Hepatocyte (in vitro differentiated cells): Measurements from ENCODE around the gene LINC01488. TPM values are rescaled to one million over a fixed set of nuclear protein-coding genes. Genes with fewer than 3 reads are reported as not detected.

Source experiments
- DNase-seq: peaks from one replicate; pipeline ENCODE4 v3.0.0-alpha.2; 2016; ENCODE audit warnings: low spot score
- H2AFZ ChIP-seq: fragments of 200-600 bp; sonication (generic); 2 replicates; pipeline ENCODE4 v1.6.0; 2016; ENCODE audit warnings: antibody characterized with exemption, mild to moderate bottlenecking
- H3K27ac ChIP-seq: fragments of 200-600 bp; sonication (generic); 2 replicates; pipeline ENCODE4 v1.5.1; 2016; ENCODE audit warnings: mild to moderate bottlenecking
- H3K27me3 ChIP-seq: fragments of 200-600 bp; sonication (generic); 2 replicates; pipeline ENCODE4 v1.6.1; 2016
- H3K36me3 ChIP-seq: fragments of 200-600 bp; sonication (generic); replicated peaks from 2 replicates; pipeline ENCODE4 v1.5.1; 2016; ENCODE audit warnings: low read depth; ENCODE audit not compliant: insufficient read depth
- H3K4me1 ChIP-seq: fragments of 200-600 bp; sonication (generic); 2 replicates; pipeline ENCODE4 v1.5.1; 2016; ENCODE audit warnings: mild to moderate bottlenecking, moderate library complexity; ENCODE audit not compliant: insufficient read depth
- H3K4me2 ChIP-seq: fragments of 200-600 bp; sonication (generic); 2 replicates; pipeline ENCODE4 v1.6.0; 2016
- H3K4me3 ChIP-seq: fragments of 200-600 bp; sonication (generic); 2 replicates; pipeline ENCODE4 v1.5.1; 2016; ENCODE audit warnings: mild to moderate bottlenecking
- H3K79me2 ChIP-seq: fragments of 200-600 bp; sonication (generic); 2 replicates; pipeline ENCODE4 v1.6.0; 2017; ENCODE audit warnings: mild to moderate bottlenecking
- H3K9me2 ChIP-seq: fragments of 200-600 bp; sonication (generic); replicated peaks from 2 replicates; pipeline ENCODE4 v1.6.0; 2017; ENCODE audit warnings: mild to moderate bottlenecking; ENCODE audit not compliant: insufficient read depth
- H3K9me3 ChIP-seq: fragments of 200-600 bp; sonication (generic); 2 replicates; pipeline ENCODE4 v1.5.1; 2016; ENCODE audit warnings: low read depth, mild to moderate bottlenecking
- H4K20me1 ChIP-seq: fragments of 200-600 bp; sonication (generic); 2 replicates; pipeline ENCODE4 v1.6.0; 2016; ENCODE audit warnings: mild to moderate bottlenecking; ENCODE audit not compliant: insufficient read depth, poor library complexity, severe bottlenecking
- EZH2 ChIP-seq: fragments of 200-600 bp; sonication (generic); IDR thresholded peaks from 2 replicates; pipeline ENCODE4 v1.6.1; 2016; ENCODE audit warnings: antibody characterized with exemption, mild to moderate bottlenecking, borderline replicate concordance
- EZH2phosphoT487 ChIP-seq: fragments of 200-600 bp; sonication (generic); IDR thresholded peaks from one replicate; pipeline ENCODE4 v1.6.1; 2018; ENCODE audit warnings: antibody characterized with exemption, mild to moderate bottlenecking, low read depth, moderate library complexity; ENCODE audit not compliant: unreplicated experiment, severe bottlenecking
- WGBS: methylation state at CpG from one replicate; pipeline ENCODE4 v1.1.6; 2016; ENCODE audit warnings: low lambda C conversion rate; ENCODE audit errors: missing lambda C conversion rate; 5-methylcytosine and 5-hydroxymethylcytosine counted together
- polyA plus RNA-seq: library from polyadenylated mRNA; unstranded; fragments of >200 nt; fragmentation: Nextera tagmentation; extraction: Ambion mirVana; gene quantifications from 2 replicates; pipeline ENCODE4 v1.2.1, GENCODE V29; 2016
- total RNA-seq: library from RNA; depleted of rRNA; stranded (reverse); fragments of >200 nt; gene quantifications from 2 replicates; pipeline ENCODE4 v1.2.3, GENCODE V29; 2014
- TF ChIP-seq, protein P1 (sequence below): fragments of 200-600 bp; sonication (generic); IDR thresholded peaks from 2 replicates; pipeline ENCODE4 v1.5.1; 2016; ENCODE audit warnings: antibody characterized with exemption, mild to moderate bottlenecking; ENCODE audit not compliant: poor library complexity

LINC01488 gene
- total and polyA plus RNA-seq, 2 experiments from 2014 or later, result 0.27 to 0.59 TPM

DNA sequence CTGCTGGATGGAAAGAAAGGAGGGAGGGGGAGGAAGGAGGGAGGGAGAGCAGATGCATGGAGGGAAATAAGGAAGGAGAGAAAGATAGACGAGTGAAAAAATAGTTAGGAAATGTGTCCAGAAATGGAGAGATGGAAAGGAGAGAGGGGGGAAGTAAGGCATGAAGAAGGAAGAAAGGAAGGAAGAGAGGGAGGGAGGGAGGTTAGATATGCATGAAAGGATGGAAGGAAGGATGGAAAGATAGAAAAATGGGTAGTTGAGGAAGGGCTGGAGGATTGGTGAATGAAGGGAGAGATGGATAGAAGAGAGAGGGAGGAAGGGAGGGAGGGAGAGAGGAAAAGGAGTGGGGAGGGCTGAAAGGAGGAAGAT is 19.6 kb downstream of the LINC01488 start:
- no peak for DNase-seq
- no peaks in the 10 kb centered on the region for H3K9me2 ChIP-seq
- H3K27me3 ChIP-seq, result no peaks in the 10 kb centered on the region
- no peaks in the 10 kb centered on the region for H4K20me1 ChIP-seq
- peaks cover 14% of the 10 kb centered on the region for H3K4me1 ChIP-seq
- 100% methylated on average over 1 of the region's 1 CpG for WGBS
- no peaks in the 10 kb centered on the region for H3K9me3 ChIP-seq
- H2AFZ ChIP-seq, result no peak overlapping the region
- no peaks in the 10 kb centered on the region for H3K36me3 ChIP-seq
- no peaks in the 10 kb centered on the region for H3K79me2 ChIP-seq
- H3K4me2 ChIP-seq, result no peak overlapping the region
- no peak overlapping the region for H3K4me3 ChIP-seq
- TF ChIP-seq EZH2phosphoT487, result no peak
- TF ChIP-seq EZH2, result no peak
- TF ChIP-seq, protein P1, sequence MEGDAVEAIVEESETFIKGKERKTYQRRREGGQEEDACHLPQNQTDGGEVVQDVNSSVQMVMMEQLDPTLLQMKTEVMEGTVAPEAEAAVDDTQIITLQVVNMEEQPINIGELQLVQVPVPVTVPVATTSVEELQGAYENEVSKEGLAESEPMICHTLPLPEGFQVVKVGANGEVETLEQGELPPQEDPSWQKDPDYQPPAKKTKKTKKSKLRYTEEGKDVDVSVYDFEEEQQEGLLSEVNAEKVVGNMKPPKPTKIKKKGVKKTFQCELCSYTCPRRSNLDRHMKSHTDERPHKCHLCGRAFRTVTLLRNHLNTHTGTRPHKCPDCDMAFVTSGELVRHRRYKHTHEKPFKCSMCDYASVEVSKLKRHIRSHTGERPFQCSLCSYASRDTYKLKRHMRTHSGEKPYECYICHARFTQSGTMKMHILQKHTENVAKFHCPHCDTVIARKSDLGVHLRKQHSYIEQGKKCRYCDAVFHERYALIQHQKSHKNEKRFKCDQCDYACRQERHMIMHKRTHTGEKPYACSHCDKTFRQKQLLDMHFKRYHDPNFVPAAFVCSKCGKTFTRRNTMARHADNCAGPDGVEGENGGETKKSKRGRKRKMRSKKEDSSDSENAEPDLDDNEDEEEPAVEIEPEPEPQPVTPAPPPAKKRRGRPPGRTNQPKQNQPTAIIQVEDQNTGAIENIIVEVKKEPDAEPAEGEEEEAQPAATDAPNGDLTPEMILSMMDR, result no peak
- H3K27ac ChIP-seq, result no peak overlapping the region

DNA sequence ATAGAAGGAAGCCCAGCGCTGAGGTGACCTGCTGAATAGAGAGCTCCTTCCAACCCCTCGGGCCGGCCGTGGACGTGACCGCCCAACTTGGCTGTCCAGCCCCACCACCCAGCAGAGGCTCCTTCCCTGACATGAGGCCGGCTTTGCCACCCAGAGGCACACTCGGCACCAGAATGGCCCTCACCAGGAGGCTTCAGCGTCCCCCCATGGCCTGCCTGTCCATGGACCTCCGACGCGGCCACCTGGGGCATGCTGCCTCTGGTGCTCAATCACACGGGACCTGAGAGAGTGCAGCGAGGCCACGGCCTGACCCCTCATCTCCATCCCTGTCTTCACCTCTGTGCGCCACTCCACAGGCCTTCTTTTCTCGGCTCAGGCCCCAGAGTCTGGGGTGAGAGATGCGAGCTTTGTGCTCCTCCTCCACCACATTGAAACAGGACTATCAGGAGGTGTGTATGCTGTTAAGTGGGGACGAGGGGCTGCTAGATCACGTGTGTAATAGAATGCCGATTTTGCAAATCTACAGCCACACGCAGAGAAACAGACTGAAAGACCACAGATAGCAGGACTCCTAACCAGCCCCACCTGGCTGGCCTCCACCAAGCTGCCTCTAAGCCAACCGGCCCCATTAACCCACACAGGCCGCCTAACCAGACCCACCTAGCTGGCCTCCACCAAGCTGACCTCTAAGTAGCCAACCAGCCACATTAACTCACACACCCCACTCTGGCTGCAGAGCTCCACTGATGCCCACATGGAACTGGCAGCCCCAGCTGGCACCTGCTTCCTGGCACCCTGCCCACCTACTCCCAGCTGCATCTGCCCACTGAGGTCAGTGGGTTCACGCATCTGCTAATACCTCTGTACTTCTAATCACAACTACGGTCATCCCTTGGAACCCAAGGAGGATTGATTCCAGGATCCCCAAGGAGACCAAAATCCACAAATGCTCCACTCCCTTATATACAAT is 20.7 kb downstream of the LINC01488 start:
- H2AFZ ChIP-seq, result no peak overlapping the region
- H4K20me1 ChIP-seq, result no peaks in the 10 kb centered on the region
- no peak overlapping the region for H3K4me2 ChIP-seq
- no peaks in the 10 kb centered on the region for H3K36me3 ChIP-seq
- H3K27ac ChIP-seq, result no peak overlapping the region
- H3K4me1 ChIP-seq, result peaks cover 5% of the 10 kb centered on the region
- WGBS, result 96% methylated on average over 24 of the region's 26 CpGs
- H3K9me3 ChIP-seq, result no peaks in the 10 kb centered on the region
- TF ChIP-seq, protein P1, result no peak
- no peak for TF ChIP-seq EZH2
- no peak for TF ChIP-seq EZH2phosphoT487
- H3K4me3 ChIP-seq, result no peak overlapping the region
- H3K9me2 ChIP-seq, result no peaks in the 10 kb centered on the region
- DNase-seq, result no peak
- H3K79me2 ChIP-seq, result no peaks in the 10 kb centered on the region
- no peaks in the 10 kb centered on the region for H3K27me3 ChIP-seq

DNA sequence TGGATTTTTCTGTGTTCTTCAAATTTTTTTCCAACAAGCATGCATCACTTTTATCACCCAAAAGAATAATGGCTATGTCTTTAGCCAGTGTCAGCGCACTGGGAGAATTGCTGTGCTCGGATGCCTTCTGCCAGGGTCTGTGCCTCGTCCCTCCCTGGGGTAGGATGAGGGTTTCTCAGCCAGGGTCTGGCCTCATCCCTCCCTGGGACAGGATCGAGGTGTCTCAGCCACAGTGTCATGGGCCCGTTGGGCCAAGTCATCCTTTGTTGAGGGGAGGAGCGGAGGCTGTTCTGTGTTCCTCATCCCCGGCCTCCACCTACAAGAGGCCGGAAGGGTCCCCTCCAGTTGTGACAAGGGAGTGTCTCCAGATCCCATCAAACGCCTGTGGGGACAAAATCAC is 22.7 kb downstream of the LINC01488 start:
- H3K27me3 ChIP-seq, result no peaks in the 10 kb centered on the region
- 94% methylated on average over 9 of the region's 9 CpGs for WGBS
- H3K79me2 ChIP-seq, result no peaks in the 10 kb centered on the region
- H3K9me2 ChIP-seq, result no peaks in the 10 kb centered on the region
- H3K9me3 ChIP-seq, result no peaks in the 10 kb centered on the region
- H3K4me2 ChIP-seq, result no peak overlapping the region
- no peak overlapping the region for H2AFZ ChIP-seq
- no peak overlapping the region for H3K27ac ChIP-seq
- no peak for TF ChIP-seq EZH2phosphoT487
- TF ChIP-seq, protein P1, result no peak
- TF ChIP-seq EZH2, result no peak
- no peaks in the 10 kb centered on the region for H4K20me1 ChIP-seq
- H3K4me1 ChIP-seq, result no peaks in the 10 kb centered on the region
- DNase-seq, result no peak
- H3K36me3 ChIP-seq, result no peaks in the 10 kb centered on the region
- H3K4me3 ChIP-seq, result no peak overlapping the region
